Right lung (tissue), 5 donors: ENCODE results near the gene DCBLD1. TPM values are rescaled to one million over a fixed set of nuclear protein-coding genes. Genes with fewer than 3 reads are reported as not detected.
"Not testable (repeated sequence)": the region's sequence is repeated elsewhere in the genome, so short reads cannot be mapped to it uniquely, and the experiment has no call there.

Experiments
- DNase-seq, 2 donors: peaks; one replicate each; pipeline ENCODE4 v3.0.0-alpha.2; 2013
- polyA plus RNA-seq, 5 donors: library from polyadenylated mRNA; unstranded; fragments of 120-200 nt; gene quantifications; one replicate each; pipeline versions ENCODE4 v1.2.1 to v1.2.3, GENCODE V29; 2013; ENCODE audit warnings: inconsistent platforms in 1 of 5, low replicate concordance in 1 of 5; ENCODE audit not compliant: insufficient read length in 5 of 5, insufficient read depth in 1 of 5

The DCBLD1 gene
- polyA plus RNA-seq, 5 donors = 27.1 to 47.8 (median 35.5) TPM

DNA sequence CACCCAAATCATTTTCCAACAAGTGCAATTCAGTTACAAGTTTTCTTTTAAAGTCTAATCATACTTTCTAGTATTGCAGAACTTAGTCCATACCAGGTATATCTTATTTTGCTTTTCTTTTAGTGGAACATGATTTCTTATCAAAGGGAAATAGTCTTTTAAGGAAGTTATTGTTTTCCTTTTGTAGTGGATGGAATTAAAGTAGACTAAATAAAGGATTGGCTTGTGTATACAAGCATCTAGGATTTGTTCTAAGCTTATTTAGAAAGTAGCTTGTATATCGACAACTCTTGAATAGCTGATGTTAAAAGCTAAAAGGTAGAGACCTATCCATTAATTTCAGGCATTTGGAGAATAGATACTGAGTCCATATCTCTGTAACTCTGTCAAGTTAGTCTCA, 14.8 kb downstream of the DCBLD1 start:
- no peak for DNase-seq

DNA sequence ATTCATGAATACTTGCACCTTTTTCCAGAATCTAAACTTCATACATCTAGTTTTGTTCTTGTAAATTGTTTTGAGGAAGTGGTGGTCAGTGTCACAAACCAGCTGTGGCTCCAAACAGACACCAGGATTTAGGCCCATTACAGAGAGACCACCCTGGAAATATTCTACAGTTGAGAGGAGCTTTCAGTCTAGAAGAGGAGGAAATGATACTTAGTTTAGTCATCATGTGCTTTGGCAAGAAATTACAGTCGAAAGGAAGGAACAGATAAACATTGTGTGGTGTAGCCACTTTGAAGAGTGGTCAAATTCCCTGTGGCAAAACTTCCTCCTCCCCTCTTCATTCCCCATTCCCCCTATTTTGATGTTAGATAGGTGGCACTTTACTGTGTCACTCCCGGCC, 15.7 kb downstream of the DCBLD1 start:
- peak; percentile 39 to 45 for DNase-seq

DNA sequence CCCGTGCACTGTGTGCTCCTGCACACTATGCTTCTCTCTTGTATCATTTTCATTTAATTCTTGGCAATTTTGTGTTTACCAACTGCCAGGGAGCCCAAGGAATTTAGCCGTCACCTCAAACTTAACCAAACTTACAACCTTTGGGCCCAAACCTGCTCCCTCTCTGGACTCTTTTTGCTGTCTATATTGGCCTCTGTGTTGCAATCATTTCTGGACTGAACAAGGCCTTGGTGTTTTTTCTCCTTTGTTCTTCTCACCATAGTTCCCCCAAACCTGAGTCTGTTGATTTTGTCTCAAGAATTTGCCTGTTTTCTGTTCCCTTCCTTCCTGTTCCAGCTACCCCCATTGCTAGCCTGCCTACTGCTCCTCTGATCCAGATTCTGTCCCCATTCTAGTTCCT, 19.2 kb downstream of the DCBLD1 start:
- DNase-seq = no peak

DNA sequence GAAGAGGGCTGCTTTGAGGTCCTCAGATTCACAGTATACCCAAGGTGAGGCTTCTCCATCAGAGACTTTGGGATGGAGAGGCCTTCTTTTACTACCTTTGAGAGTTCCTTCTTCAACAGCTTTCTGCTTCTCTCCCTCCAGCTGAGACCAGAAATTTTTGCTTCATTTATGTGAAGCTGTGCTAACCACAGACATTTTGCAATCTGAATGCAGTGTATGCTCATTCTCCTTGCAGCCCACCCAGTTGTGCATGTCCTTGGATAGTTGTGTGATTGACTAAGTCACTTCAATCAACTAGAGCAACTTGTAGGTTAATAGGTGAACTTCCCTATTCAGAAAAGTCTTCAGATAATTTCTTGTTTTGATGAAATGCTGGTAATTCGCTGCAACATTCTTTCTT, 20.1 kb downstream of the DCBLD1 start:
- DNase-seq = no peak

DNA sequence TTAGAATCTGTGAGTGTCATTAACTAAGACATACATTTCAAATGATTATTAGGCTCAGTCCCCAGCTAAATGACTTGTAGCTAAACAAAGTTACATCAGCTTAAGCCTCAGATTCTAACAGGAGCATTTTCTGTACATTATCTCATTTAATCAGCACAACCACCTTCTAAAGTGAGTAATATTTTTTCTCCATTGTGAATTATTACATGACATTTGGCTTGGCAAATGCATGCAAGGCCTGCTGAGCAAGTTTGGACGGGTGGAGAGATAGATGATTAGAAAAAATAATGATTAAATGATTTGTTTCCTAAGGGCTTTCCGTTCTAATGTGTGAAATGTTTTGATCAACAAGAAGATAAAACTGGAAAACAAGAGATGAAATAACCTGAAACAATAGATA, 20.7 kb downstream of the DCBLD1 start:
- DNase-seq = no peak

DNA sequence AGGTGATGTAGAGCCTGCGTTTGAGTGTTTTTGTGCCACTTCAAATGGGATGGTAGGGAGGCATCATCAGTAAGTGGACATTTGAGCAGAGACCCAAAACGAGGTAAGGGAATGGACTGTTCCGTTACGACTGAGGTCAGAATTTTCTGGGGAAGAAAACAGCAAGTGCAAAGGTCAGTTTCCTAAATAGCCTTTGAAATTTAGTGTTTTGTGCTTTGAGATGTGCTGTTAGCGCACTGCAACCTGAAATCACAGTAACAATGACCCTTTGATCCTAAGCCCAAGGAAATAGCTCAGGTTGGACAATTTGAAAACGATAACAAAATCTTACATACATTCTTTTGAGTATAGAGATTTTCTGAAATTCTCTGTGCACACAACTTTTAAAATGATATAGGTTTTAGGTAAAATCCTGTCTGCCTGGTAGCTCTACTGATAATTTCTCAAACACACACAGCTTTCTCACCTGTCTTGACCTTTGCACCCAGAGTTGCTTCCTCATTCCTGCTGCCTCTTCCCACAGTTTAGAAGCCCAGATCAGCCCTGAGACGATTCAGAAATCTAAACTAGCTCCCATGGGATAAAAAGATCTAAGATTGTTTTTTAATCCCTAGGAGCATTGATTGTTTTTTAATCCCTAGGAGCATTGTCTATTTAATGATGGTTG, 22.1 kb downstream of the DCBLD1 start:
- DNase-seq = no peak

DNA sequence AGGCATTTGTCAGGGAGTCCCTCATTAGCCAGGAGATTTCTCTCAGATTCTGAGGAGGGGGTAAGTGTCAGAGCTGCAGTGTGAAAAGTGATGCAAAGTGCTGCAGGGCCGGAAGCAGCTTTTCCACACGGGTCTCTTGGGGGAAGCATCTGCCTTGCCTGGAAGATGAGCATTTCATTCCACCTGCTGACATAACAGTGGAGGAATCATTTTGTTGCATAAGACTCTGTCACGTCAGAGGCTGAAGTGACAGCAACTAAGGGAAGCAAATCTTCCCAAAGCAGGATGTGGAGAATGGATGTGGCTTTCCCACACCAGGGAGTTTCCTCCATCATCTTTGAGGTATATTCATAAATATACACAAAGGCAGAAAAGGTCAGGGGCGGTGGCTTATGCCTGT, 22.8 kb downstream of the DCBLD1 start:
- DNase-seq = no peak

DNA sequence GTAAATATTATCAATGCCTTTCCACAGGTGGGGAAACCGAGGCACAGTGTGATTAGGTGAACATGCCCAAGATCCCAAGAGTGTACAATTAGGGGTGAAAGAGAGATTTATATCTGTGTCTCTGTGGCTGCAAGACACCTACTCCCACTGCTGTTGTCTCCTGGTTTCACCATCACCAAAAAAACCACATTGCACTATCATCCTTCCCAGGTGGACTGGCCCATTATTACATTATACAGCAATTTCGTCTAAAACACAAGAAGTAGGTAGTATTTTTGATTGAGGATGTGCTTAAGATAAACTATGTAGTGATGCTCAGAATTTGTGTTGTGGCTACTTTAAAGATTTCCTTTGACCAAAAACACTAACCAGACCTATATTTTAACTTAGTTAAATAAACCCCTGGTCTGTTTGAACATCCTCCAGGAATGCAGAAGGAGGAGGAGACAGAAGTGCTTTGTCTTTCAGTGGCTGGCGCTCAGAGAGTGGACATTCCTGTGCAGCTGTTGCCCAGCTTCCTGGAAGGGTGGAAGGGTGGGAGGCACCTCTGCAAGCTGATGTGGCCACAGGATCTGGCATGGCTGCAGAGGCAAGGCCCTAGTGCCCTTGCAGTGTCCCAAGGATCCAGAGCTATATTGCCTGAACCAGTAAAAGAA, 23.8 kb downstream of the DCBLD1 start:
- no peak for DNase-seq

DNA sequence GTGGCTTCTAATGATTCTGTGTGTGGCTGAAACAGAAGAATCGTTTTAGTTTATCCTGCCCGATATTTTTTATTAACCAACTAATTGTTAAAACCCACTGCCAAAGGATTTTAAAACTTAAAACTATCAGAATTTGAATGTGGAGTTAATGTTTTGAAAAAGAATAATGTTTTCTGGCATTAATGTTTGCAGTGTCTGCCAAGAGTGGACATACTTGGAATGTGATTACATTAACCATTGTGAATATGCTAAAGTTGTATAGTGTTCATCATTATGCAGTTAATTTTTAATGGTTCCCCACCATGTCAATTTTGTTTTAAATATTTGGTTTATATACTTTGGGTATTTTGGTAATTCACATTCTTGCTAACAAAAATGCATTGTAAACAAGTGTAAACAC, 24.4 kb downstream of the DCBLD1 start:
- peak; percentile 60 to 64 for DNase-seq

DNA sequence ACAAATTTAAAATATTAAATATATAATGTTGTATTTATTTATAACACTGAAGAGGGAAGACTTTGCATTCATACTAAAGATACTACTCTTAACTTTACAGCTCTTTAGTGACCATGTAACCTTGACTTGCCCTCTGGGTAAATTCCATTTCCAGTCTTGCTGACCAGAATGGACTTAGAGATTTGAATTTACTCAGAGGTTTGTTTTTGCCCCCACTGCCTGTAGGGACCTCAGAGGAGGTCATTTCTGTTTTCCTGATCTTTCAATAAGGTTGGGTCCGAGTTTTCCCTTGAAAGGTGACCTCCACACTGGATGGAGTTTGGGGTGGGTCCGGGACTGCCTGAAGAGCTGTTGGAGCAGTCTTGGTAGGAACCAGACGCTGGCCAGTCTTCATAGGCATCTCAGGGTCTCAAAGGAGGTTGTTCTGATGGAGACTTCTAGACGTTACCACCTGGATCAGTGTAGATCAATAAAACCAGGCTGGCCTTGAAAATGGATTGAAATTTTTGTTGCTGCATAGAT, 26.0 kb downstream of the DCBLD1 start:
- DNase-seq = no peak

DNA sequence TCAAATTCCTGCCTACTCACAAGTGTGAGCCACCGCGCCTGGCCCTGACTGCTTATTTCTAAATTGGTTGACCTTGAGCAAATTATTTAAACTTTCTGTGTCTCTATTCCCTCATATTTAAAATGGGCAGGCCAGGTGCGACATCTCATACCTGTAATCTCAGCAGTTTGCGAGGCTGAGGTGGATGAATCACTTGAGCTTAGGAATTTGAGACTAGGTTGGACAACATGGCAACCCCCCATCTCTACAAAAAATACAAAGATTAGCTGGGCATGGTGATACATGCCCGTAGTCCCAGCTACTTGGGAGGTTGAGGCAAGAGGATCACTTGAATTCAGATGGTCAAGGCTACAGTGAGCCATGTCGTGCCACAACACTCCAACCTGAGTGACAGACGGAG, 26.5 kb downstream of the DCBLD1 start:
- DNase-seq = no peak

DNA sequence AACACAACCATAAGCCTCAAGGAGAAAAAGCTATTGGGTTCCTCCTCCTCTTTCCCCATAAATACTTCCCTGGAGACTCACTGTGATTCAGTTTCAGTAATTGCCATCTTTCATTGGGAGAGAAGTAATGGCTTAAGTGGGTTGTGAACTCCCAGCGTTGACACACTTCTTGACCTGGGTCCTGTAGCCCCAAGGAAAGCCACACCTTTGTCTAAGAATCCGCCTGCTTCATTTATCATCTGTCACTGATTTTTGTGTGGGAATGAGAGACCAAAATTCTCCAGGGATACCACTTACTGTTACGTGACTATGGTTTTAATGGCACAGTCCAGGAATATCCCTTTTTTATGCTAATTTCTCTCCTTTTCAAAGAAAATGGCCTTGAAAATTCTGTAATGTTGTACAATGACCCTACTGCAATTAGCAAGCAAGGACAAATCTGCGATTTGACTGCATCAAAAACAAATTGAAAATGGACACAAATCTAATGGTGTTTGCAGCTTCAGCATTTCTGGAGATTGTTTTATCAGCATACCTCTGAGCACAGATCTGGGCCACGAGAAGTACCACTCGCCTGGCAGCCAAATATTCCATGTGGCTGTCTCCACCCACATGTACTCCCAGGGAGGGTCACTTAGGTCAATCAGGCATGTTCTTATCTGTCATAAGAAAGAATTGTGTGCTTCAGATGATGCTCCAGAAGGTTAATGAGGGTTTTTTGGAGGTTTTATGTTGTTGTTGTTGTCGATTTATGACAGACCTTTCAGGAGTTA, 29.8 kb downstream of the DCBLD1 start:
- no peak for DNase-seq

DNA sequence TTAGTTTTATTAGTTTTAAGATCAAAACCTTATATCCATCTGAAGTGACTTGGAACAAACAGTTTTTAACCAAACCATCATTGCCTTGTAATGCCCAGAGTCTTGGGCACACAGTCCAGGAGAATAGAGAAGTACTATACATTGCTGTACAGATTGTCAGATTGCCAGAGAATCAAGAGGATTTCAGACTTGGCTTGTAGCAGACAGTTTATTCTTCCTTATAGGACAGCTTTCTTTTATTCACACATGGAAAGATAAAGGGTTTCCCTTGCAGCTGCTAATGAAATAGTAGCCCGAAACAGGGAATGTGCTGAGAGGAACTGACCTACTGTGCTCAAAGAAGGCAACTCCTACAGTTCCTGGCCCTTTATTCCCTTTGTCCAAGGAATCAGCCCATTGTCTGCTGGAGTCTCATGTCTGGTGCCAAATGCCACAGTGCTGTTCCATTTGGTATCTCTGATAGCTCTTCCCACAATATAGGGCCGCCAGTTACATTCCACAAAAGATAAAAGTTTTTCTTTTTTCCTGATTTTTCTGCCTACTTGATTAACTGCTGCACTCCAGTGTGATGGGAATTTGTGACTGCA, 30.6 kb downstream of the DCBLD1 start:
- DNase-seq = no peak

DNA sequence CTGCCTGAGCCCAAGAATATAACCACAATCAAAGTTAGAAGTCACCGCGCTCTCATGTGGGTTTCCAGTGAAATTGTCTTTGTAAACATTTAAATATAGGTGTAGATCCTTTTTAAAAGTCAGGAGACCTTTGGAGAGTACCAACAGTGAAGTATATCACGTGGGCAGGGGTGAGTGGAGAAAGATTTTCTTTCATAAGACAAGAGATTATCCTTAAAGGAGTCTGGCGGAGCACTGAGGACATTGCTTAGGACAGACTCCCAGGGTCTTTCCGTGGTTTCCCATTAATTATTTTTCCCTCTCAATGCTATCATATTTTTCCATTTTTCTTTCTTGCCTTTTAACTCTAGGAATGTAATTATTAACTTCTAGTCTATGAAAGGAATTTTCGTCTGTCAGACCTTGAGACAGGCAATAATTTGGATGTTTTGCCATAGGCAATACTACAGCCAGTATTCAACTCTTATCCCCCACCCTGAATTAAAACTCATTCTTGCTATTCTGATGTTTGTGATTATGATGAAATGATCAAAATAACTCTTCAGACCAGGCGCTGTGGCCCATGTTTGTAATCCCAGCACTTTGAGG, 31.4 kb downstream of the DCBLD1 start:
- no peak for DNase-seq

DNA sequence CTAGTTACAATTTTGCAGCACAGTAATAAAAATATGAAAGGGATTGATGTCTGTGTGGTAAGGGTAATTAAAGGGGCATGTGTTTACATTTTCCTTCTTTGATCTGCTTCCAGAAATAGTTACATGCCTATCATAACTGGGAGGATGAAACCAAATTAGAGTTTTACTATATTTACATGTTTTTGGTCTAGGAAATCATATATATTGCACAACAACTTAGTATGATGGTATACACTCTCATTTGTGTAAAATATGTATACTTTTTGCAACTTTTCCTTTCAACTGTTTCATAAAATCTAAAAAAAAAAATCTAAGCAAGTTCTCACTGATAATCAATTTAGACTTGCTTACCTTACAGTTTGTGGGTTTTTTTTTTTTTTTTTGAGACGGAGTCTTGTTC, 32.2 kb downstream of the DCBLD1 start:
- DNase-seq = no peak

DNA sequence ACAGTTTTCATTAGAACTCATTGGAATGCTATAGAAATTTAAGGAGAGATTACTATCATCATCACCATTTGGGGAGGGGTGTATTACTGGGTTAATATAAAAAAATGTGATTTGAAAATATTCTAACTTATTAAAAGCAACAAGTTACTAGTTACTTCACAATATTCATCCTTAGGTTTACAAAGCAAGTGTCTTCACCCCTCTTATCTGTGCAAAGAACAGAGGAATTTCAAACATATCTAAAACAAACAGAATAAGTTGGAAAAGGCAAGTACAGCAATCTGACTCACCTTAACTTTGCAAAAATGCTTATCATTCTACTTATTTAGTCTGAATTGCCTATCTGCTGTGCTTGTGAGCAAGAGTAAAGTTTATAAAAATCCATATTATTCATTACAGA, 32.9 kb downstream of the DCBLD1 start:
- no peak for DNase-seq

DNA sequence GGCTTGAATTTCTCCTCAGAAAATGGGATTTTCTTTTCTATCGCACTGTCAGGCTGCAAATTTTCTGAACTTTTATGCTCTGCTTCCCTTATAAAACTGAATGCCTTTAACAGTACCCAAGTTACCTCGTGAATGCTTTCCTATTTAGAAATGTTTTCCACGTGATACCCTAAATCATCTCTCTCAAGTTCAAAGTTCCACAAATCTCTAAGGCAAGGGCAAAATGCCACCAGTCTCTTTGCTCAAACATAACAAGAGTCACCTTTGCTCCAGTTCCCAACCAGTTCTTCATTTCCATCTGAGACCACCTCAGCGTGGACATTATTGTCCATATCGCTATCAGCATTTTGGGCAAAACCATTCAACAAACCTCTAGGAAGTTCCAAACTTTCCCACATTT, 35.5 kb downstream of the DCBLD1 start:
- DNase-seq = not testable (repeated sequence)

DNA sequence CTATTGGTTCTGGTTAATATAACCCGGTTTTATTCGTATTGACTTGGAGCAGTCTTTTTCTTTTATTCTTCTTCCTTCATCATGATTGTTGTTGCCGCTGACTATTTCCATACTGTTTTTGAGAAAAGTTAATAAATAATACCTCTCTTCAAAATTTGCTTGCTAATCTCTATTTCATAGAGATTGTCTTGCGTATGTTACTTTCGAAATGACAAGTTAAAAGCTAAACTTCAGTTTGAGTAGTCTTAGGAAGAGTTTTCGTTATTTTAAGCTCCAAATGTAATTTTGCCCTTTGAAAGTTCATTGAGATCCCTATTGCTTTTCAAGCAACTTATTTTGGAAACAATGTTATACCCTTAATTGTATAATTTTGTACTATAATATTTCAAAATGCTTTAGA, 36.4 kb downstream of the DCBLD1 start:
- DNase-seq = no peak

DNA sequence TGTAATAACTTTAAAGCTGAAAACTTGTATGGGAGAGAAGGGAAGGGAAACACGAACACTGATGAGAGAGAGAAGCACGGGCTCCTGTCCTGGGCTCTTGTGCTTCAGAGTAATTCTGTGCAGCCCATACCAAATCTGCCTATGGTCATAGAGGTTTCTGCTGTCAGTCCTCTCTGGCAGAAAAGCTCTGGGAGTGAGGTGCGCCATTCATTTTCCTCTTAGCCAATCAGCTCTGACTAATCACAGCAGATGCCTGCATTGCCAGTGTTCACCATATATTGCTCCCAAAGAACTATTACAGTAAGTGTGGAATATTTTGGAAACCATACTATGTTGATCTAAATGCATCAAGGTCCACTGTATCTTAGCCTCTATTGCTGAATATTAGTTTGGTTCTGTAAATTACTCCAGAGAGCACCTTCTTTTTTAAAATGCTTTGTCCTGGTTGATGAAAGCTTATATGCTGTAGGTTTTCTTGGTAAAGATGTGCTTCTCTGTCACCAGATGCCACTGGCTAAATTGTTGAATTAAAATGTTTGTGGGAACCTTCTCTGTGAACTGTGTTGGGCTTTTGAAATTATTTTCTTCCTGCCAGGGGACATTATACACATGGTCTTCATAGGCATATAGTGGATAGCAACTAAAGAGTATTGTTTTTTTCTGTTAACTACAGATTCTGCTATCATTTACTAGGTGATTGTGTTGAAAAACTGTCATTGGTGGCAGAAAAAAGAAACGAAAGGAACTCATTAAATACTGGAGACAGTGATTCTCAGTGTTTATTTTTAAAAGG, 38.3 kb downstream of the DCBLD1 start:
- no peak for DNase-seq

DNA sequence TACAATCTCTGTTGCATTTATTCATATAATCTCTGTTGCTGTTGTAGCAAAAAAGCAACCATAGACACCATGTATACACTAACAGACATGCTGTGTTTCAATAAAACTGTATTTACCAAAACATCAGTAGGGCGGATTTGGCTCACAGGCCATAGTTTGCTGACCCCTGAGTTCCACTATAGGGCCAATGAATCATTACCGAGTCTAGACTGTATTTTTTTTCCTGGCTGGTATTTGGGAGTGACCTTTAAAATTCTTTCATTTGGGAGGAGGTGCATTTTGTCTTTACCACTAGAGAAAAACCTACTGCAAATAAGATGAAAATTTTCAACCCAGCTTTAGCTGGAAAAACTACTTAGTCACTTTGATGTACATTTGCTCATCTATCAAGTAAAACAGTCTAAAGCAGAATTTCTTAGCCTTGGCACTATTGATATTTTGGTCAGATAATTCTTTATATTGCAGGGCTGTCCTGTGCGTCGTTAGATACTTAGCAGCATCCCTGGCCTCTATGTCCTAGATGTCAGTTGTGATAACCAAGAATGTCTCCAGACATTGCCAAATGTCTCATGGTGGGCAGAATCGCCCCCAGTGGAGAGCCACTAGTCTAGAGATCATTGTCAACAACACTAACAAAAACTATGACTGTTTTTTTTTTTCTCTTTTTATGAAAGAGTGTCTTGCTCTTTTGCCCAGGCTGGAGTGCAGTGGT, 39.5 kb downstream of the DCBLD1 start:
- no peak for DNase-seq

DNA sequence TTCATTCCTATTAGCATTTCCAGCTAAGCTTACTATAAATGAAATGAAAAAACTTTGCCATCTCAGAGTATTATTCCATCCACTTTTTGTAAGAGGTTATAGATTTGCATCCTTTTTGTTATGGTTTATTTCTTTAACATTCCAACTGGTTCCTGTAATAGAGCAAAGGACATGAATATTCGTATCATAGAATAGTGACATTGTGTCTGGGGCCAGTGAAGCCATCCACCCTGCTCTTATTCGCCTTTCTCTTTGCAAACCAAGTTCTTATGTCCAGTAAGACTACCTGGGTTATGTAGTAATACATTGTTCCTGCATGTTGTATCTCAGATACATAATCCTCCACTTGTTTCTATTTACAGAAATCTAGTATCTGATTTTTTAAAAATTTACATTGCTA, 43.1 kb downstream of the DCBLD1 start:
- DNase-seq = no peak
